Nephron progenitor cell (in vitro differentiated cells): ENCODE results near the gene PLEK2.
A peak's percentile ranks its signal among the peaks of the same experiment; 100 is the strongest.

Source experiments
- DNase-seq: peaks from one replicate; pipeline ENCODE4 v3.0.0; 2021
- H3K27ac Mint-ChIP-seq: 2 replicates; pipeline ENCODE4 v1.8.0; 2021; ENCODE audit warnings: mild to moderate bottlenecking, moderate library complexity, mixed read lengths
- H3K27me3 Mint-ChIP-seq: 2 replicates; pipeline ENCODE4 v1.8.0; 2021; ENCODE audit warnings: mild to moderate bottlenecking, low read depth, mixed read lengths; ENCODE audit not compliant: poor library complexity
- H3K36me3 Mint-ChIP-seq: 2 replicates; pipeline ENCODE4 v1.8.0; 2021; ENCODE audit warnings: low read depth, mixed read lengths
- H3K4me1 Mint-ChIP-seq: 2 replicates; pipeline ENCODE4 v1.8.0; 2021; ENCODE audit warnings: mixed read lengths
- H3K4me3 Mint-ChIP-seq: 2 replicates; pipeline ENCODE4 v1.8.0; 2021; ENCODE audit warnings: mild to moderate bottlenecking, moderate library complexity, mixed read lengths
- H3K9me3 Mint-ChIP-seq: 2 replicates; pipeline ENCODE4 v1.8.0; 2021; ENCODE audit warnings: mild to moderate bottlenecking, moderate library complexity, mixed read lengths
- CTCF ChIP-seq: fragments of 200-600 bp; sonication (generic); IDR thresholded peaks from 2 replicates; pipeline ENCODE4 v1.5.0; 2021; ENCODE audit warnings: antibody characterized with exemption

The PLEK2 gene

GRCh38 chr14:67371247-67372148, 40.5 kb downstream of the PLEK2 start:
- Mint-ChIP-seq H3K9me3 (no peaks in the 10 kb centered on the region), H3K36me3 (peaks cover 79% of the 10 kb centered on the region), H3K4me3 (no peak overlapping the region), H3K27me3 (no peaks in the 10 kb centered on the region), H3K27ac (no peak overlapping the region), H3K4me1 (no peaks in the 10 kb centered on the region)
- no peak for DNase-seq
- no peak for TF ChIP-seq CTCF

- no peaks in the 10 kb centered on the region for H3K4me1 Mint-ChIP-seq
- H3K27ac Mint-ChIP-seq: no peak overlapping the region
- H3K36me3 Mint-ChIP-seq: peaks cover 80% of the 10 kb centered on the region
- no peaks in the 10 kb centered on the region for H3K27me3 Mint-ChIP-seq
- DNase-seq: no peak
- no peak for TF ChIP-seq CTCF
- H3K9me3 Mint-ChIP-seq: no peaks in the 10 kb centered on the region
- no peak overlapping the region for H3K4me3 Mint-ChIP-seq
Measured at GRCh38 chr14:67370830-67371229, 41.1 kb downstream of the PLEK2 start.

GRCh38 chr14:67365476-67365875, 46.5 kb downstream of the PLEK2 start:
- H3K27ac Mint-ChIP-seq: no peak overlapping the region
- H3K4me3 Mint-ChIP-seq: no peak overlapping the region
- no peak for DNase-seq
- H3K4me1 Mint-ChIP-seq: peaks cover 26% of the 10 kb centered on the region
- no peaks in the 10 kb centered on the region for H3K9me3 Mint-ChIP-seq
- H3K36me3 Mint-ChIP-seq: peaks cover 66% of the 10 kb centered on the region
- no peak for TF ChIP-seq CTCF
- no peaks in the 10 kb centered on the region for H3K27me3 Mint-ChIP-seq

DNA sequence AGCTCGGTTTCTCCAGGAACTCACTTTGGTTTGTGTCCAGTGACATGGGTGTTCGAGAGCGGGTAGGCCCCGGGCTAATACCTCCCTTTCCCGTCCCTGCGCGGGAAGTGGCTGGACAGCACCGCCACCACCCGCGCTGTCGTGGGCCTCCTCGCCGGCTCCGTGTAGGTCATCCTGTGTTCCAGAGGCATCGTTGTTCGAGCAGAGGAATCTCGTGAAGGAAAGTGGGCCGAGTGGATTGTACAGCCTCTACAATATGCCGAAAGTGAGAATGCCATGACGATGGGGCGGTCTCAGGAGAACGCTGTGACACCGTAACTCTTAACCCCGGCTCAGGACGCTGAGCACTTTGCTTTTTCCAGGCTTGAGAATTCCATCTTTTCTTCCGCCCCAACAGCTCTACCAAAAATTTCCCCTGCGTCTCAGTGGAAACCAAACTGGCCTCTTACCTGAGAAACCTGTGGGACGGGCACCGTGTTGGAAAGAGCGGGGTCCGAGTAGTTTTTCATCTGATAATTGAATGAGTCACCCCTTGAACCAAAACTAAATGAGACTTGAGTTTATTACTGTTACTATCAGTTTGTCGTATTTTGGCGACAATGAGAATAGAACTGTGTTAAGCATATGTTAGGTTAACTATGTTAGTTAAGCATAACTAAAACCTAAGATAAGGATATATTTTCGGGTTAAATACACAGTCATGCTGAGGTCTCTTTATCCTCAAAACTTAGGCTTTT, 51.3 kb downstream of the PLEK2 start:
- H3K9me3 Mint-ChIP-seq: no peaks in the 10 kb centered on the region
- no peak for TF ChIP-seq CTCF
- peaks cover 20% of the 10 kb centered on the region for H3K36me3 Mint-ChIP-seq
- no peaks in the 10 kb centered on the region for H3K27me3 Mint-ChIP-seq
- peaks cover 61% of the 10 kb centered on the region for H3K4me1 Mint-ChIP-seq
- peak overlapping the region; percentile 99 for H3K27ac Mint-ChIP-seq
- DNase-seq: no peak
- H3K4me3 Mint-ChIP-seq: peak overlapping the region; percentile 99

DNA sequence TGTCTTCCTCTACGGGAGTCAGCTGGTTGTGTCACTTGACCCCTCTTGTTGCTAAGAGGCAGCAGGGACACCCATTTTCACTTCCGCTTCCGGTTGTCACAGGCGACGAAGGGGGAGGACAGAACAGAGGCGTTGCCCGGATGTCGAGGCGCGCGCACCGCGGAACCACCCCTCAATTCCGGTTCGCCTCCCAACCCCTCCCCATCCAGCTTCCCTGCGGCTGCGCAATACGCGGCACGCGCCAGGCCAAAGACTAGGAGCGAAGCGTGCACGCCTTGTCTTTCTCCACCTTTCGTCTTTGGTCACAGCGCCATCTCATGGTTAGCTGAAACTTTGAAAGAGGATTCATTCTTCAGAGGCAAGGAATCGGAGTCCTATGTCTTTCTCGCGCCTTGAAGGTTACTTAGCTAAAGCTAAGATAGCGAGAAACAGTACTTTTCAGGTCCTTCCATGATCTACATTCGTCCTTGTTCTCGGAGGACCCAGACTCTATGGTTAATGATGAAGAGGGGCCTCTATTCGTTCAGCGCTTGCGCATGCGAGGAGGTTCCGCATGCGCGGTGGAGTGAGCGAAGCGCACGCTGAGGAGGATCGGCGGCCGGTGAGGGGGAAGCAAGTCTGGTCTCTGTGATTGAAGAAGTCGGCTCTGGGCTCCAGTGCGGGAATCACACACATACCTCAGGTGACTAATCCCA, 52.0 kb downstream of the PLEK2 start, which contains the start of the genes ATP6V1D and EIF2S1:
Gene ATP6V1D (minus strand): TSS at position 30 of the 695 bp plus-strand sequence. CDS start 106 bp downstream, outside the sequence.
Gene EIF2S1 (plus strand): TSS at position 554 of the 695 bp plus-strand sequence. CDS start 4,440 bp downstream, outside the sequence.
- DNase-seq: peak; percentile 99
- Mint-ChIP-seq H3K27ac (peak within 1 kb of the TSS; percentile 99), H3K36me3 (peaks cover 13% of the 10 kb centered on the region), H3K27me3 (no peaks in the 10 kb centered on the region), H3K9me3 (no peaks in the 10 kb centered on the region), H3K4me3 (peak within 1 kb of the TSS; percentile 99), H3K4me1 (peaks cover 69% of the 10 kb centered on the region)
- peak; percentile 94 for TF ChIP-seq CTCF
